T-helper 22 cell (primary cell): Measurements from ENCODE around the gene TPBGL.

Experiments
- DNase-seq: peaks from one replicate; pipeline ENCODE4 v3.0.0-alpha.2; 2020; ENCODE audit warnings: low read depth

The TPBGL gene

GRCh38 chr11:75246006-75246670 is 5.6 kb downstream of the TPBGL start:
- no peak for DNase-seq

- no peak for DNase-seq
Measured at GRCh38 chr11:75246671-75247350, 6.2 kb downstream of the TPBGL start.

- no peak for DNase-seq
Measured at GRCh38 chr11:75248924-75249256, 8.3 kb downstream of the TPBGL start.

GRCh38 chr11:75249704-75250103 is 9.1 kb downstream of the TPBGL start:
- no peak for DNase-seq

- no peak for DNase-seq
Measured at GRCh38 chr11:75254326-75254725, 13.8 kb downstream of the TPBGL start.

GRCh38 chr11:75260396-75261170 is 20.0 kb downstream of the TPBGL start:
- no peak for DNase-seq

GRCh38 chr11:75261902-75262361 is 21.4 kb downstream of the TPBGL start:
- DNase-seq, result no peak

GRCh38 chr11:75262436-75262835 is 21.9 kb downstream of the TPBGL start:
- no peak for DNase-seq

- DNase-seq, result no peak
Measured at GRCh38 chr11:75262961-75263852, 22.6 kb downstream of the TPBGL start.

GRCh38 chr11:75263944-75264349 is 23.4 kb downstream of the TPBGL start:
- DNase-seq, result no peak

GRCh38 chr11:75264356-75264755 is 23.8 kb downstream of the TPBGL start:
- no peak for DNase-seq

GRCh38 chr11:75264971-75265370 is 24.4 kb downstream of the TPBGL start:
- no peak for DNase-seq

GRCh38 chr11:75265851-75266531 is 25.4 kb downstream of the TPBGL start:
- DNase-seq, result no peak

- no peak for DNase-seq
Measured at GRCh38 chr11:75267171-75267970, 26.8 kb downstream of the TPBGL start.

- no peak for DNase-seq
Measured at GRCh38 chr11:75268626-75269366, 28.2 kb downstream of the TPBGL start.

GRCh38 chr11:75269367-75269660 is 28.7 kb downstream of the TPBGL start:
- no peak for DNase-seq

- no peak for DNase-seq
Measured at GRCh38 chr11:75269896-75270295, 29.3 kb downstream of the TPBGL start.

GRCh38 chr11:75270896-75271418 is 30.4 kb downstream of the TPBGL start:
- DNase-seq, result no peak

- no peak for DNase-seq
Measured at GRCh38 chr11:75271730-75272129, 31.2 kb downstream of the TPBGL start.

GRCh38 chr11:75272391-75272790 is 31.8 kb downstream of the TPBGL start:
- no peak for DNase-seq
